ENCODE data around the gene HTRA1. TPM values are rescaled to one million over a fixed set of nuclear protein-coding genes. Genes with fewer than 3 reads are reported as not detected.

Gene HTRA1
- polyA plus RNA-seq, 1 of the 3 experiments (the other 2 are of a cell fraction) = 291 TPM

- TF ChIP-seq, protein P1, sequence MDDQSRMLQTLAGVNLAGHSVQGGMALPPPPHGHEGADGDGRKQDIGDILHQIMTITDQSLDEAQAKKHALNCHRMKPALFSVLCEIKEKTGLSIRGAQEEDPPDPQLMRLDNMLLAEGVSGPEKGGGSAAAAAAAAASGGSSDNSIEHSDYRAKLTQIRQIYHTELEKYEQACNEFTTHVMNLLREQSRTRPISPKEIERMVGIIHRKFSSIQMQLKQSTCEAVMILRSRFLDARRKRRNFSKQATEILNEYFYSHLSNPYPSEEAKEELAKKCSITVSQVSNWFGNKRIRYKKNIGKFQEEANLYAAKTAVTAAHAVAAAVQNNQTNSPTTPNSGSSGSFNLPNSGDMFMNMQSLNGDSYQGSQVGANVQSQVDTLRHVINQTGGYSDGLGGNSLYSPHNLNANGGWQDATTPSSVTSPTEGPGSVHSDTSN (IDR thresholded peaks at IDR 0.05) = no peak
- TF ChIP-seq EZH2phosphoT487 (IDR thresholded peaks at IDR 0.05; ENCODE audit: borderline replicate concordance, low read depth) = no peak
- TF ChIP-seq FOSL2 (IDR thresholded peaks at IDR 0.05; ENCODE audit: borderline replicate concordance, low read depth) = no peak
- no peak for TF ChIP-seq SIN3A (IDR thresholded peaks at IDR 0.05; ENCODE audit: borderline replicate concordance, low read depth, low read length)
- TF ChIP-seq FOXM1 (IDR thresholded peaks at IDR 0.05; ENCODE audit: low read depth) = no peak
- no peak for TF ChIP-seq ELF1 (IDR thresholded peaks at IDR 0.05)
These were observed 15.9 kb upstream of the HTRA1 start (continued) for GRCh38 chr10:122445469-122445868.

GRCh38 chr10:122445904-122446303, 15.4 kb upstream of the HTRA1 start:
- Histone ChIP-seq H3K4me1 (ENCODE audit: control insufficient read depth in 1 of 2, insufficient read depth in 2 of 2, low read depth in 1 of 2, low read length in 1 of 2) (no peaks in the 10 kb centered on the region; a peak in 1 of 4 replicates), H3K4me2 (no peak overlapping the region), H3K9ac (no peak overlapping the region), H3K9me2 (no peaks in the 10 kb centered on the region), H3K9me3 (peaks cover 7% of the 10 kb centered on the region; the same call in 1 of the 2 replicates), H3K4me3 (ENCODE audit: low read depth in 2 of 2, low read length in 1 of 2) (no peak overlapping the region), H4K20me1 (ENCODE audit: insufficient read depth) (no peaks in the 10 kb centered on the region), H3K27ac (ENCODE audit: low read depth in 2 of 2, low read length in 1 of 2) (no peak overlapping the region), H2AFZ (ENCODE audit: low read depth) (no peak overlapping the region), H3K27me3 (ENCODE audit: insufficient read depth) (no peaks in the 10 kb centered on the region), H3F3A (replicated peaks; ENCODE audit: insufficient read depth) (peaks cover 7% of the 10 kb centered on the region), H3K36me3 (replicated peaks in 1 of 2; ENCODE audit: control insufficient read depth in 1 of 2, insufficient read depth in 2 of 2, low read length in 1 of 2) (no peaks in the 10 kb centered on the region), H3K79me2 (ENCODE audit: insufficient read depth) (no peaks in the 10 kb centered on the region)
- CTCF ChIA-PET = interaction anchor here (0.7 kb wide), 2 partner anchors 147 to 304 kb away, joined by 3 read pairs; no protein-coding TSS in a partner anchor
- no peak for DNase-seq
- TF ChIP-seq REST (IDR thresholded peaks at IDR 0.05; ENCODE audit: low read depth, low read length) = no peak
- TF ChIP-seq TEAD4 (IDR thresholded peaks at IDR 0.05; ENCODE audit: borderline replicate concordance, insufficient read depth) = no peak
- TF ChIP-seq CTCF (IDR thresholded peaks at IDR 0.05) = no peak
- TF ChIP-seq RXRA (IDR thresholded peaks at IDR 0.05; ENCODE audit: borderline replicate concordance, low read depth) = no peak
- TF ChIP-seq ZBTB33 (IDR thresholded peaks at IDR 0.05; ENCODE audit: borderline replicate concordance, low read depth) = no peak
- no peak for TF ChIP-seq EP300 (IDR thresholded peaks at IDR 0.05; ENCODE audit: borderline replicate concordance in 1 of 2, low read depth in 1 of 2, low read length in 1 of 2)
- no peak for TF ChIP-seq RFX5 (IDR thresholded peaks at IDR 0.05; ENCODE audit: low read length)
- no peak for TF ChIP-seq EZH2phosphoT487 (IDR thresholded peaks at IDR 0.05; ENCODE audit: borderline replicate concordance, low read depth)
- POLR2A ChIA-PET = no interaction called here

Data from SK-N-SH (cell line).